Activated naive CD4-positive, alpha-beta T cell (primary cell): ENCODE results near the gene TTLL3.
A peak's percentile ranks its signal among the peaks of the same experiment; 100 is the strongest.
"Not testable (repeated sequence)": the region's sequence is repeated elsewhere in the genome, so short reads cannot be mapped to it uniquely, and the experiment has no call there.

ENCODE experiments used
- DNase-seq, 4 experiments: peaks; one replicate each; lab custom pipeline; 2025; lab: John Stamatoyannopoulos, UW

The TTLL3 gene

GRCh38 chr3:9837701-9838582 is 27.9 kb downstream of the TTLL3 start:
- no peak for DNase-seq

GRCh38 chr3:9838856-9839255 is 28.8 kb downstream of the TTLL3 start:
- DNase-seq, result no peak

- no peak for DNase-seq
These were observed 31.0 kb downstream of the TTLL3 start for GRCh38 chr3:9841015-9841414.

- DNase-seq, result peak; percentile 91 to 98 (median 95)
These were observed 33.8 kb downstream of the TTLL3 start, which contains the start of gene RPUSD3 for GRCh38 chr3:9843715-9844438. TSS of gene RPUSD3 (minus strand) at chr3:9844008. CDS start at chr3:9843990, 18 bp downstream.

- DNase-seq, result no peak
These were observed 36.2 kb downstream of the TTLL3 start for GRCh38 chr3:9846231-9846630.

GRCh38 chr3:9846931-9847488 is 36.9 kb downstream of the TTLL3 start:
- DNase-seq, result no peak

GRCh38 chr3:9847870-9848269 is 37.8 kb downstream of the TTLL3 start:
- not testable (repeated sequence) for DNase-seq

GRCh38 chr3:9848860-9849259 is 38.8 kb downstream of the TTLL3 start:
- DNase-seq, result not testable (repeated sequence)

- not testable (repeated sequence) for DNase-seq
These were observed 41.3 kb downstream of the TTLL3 start for GRCh38 chr3:9851383-9851782.

- DNase-seq, result not testable (repeated sequence)
These were observed 41.9 kb downstream of the TTLL3 start for GRCh38 chr3:9851926-9852325.

- no peak for DNase-seq
These were observed 42.5 kb downstream of the TTLL3 start for GRCh38 chr3:9852528-9852927.

GRCh38 chr3:9854291-9854940 is 44.4 kb downstream of the TTLL3 start:
- DNase-seq, result not testable (repeated sequence)

- DNase-seq, result no peak
These were observed 45.5 kb downstream of the TTLL3 start for GRCh38 chr3:9855594-9855993.

GRCh38 chr3:9859530-9860025 is 49.5 kb downstream of the TTLL3 start:
- no peak for DNase-seq

GRCh38 chr3:9861201-9861600 is 51.1 kb downstream of the TTLL3 start:
- no peak for DNase-seq

- DNase-seq, result no peak
These were observed 51.6 kb downstream of the TTLL3 start for GRCh38 chr3:9861626-9862130.

GRCh38 chr3:9862391-9863057 is 52.5 kb downstream of the TTLL3 start:
- DNase-seq, result peak in 1 of 4 experiments; percentile 19

GRCh38 chr3:9863058-9863772 is 53.2 kb downstream of the TTLL3 start:
- DNase-seq, result no peak

GRCh38 chr3:9864200-9864927 is 54.3 kb downstream of the TTLL3 start:
- no peak for DNase-seq

GRCh38 chr3:9865125-9865637 is 55.1 kb downstream of the TTLL3 start:
- DNase-seq, result not testable (repeated sequence)
